Hepatocyte (in vitro differentiated cells): ENCODE measurements around the gene TLR3. TPM values are rescaled to one million over a fixed set of nuclear protein-coding genes. Genes with fewer than 3 reads are reported as not detected.

Experiments
- DNase-seq: peaks from one replicate; pipeline ENCODE4 v3.0.0-alpha.2; 2016; ENCODE audit warnings: low spot score
- H2AFZ ChIP-seq: fragments of 200-600 bp; sonication (generic); 2 replicates; pipeline ENCODE4 v1.6.0; 2016; ENCODE audit warnings: antibody characterized with exemption, mild to moderate bottlenecking
- H3K27ac ChIP-seq: fragments of 200-600 bp; sonication (generic); 2 replicates; pipeline ENCODE4 v1.5.1; 2016; ENCODE audit warnings: mild to moderate bottlenecking
- H3K27me3 ChIP-seq: fragments of 200-600 bp; sonication (generic); 2 replicates; pipeline ENCODE4 v1.6.1; 2016
- H3K36me3 ChIP-seq: fragments of 200-600 bp; sonication (generic); replicated peaks from 2 replicates; pipeline ENCODE4 v1.5.1; 2016; ENCODE audit warnings: low read depth; ENCODE audit not compliant: insufficient read depth
- H3K4me1 ChIP-seq: fragments of 200-600 bp; sonication (generic); 2 replicates; pipeline ENCODE4 v1.5.1; 2016; ENCODE audit warnings: mild to moderate bottlenecking, moderate library complexity; ENCODE audit not compliant: insufficient read depth
- H3K4me2 ChIP-seq: fragments of 200-600 bp; sonication (generic); 2 replicates; pipeline ENCODE4 v1.6.0; 2016
- H3K4me3 ChIP-seq: fragments of 200-600 bp; sonication (generic); 2 replicates; pipeline ENCODE4 v1.5.1; 2016; ENCODE audit warnings: mild to moderate bottlenecking
- H3K79me2 ChIP-seq: fragments of 200-600 bp; sonication (generic); 2 replicates; pipeline ENCODE4 v1.6.0; 2017; ENCODE audit warnings: mild to moderate bottlenecking
- H3K9me2 ChIP-seq: fragments of 200-600 bp; sonication (generic); replicated peaks from 2 replicates; pipeline ENCODE4 v1.6.0; 2017; ENCODE audit warnings: mild to moderate bottlenecking; ENCODE audit not compliant: insufficient read depth
- H3K9me3 ChIP-seq: fragments of 200-600 bp; sonication (generic); 2 replicates; pipeline ENCODE4 v1.5.1; 2016; ENCODE audit warnings: low read depth, mild to moderate bottlenecking
- H4K20me1 ChIP-seq: fragments of 200-600 bp; sonication (generic); 2 replicates; pipeline ENCODE4 v1.6.0; 2016; ENCODE audit warnings: mild to moderate bottlenecking; ENCODE audit not compliant: insufficient read depth, poor library complexity, severe bottlenecking
- CTCF ChIP-seq: fragments of 200-600 bp; sonication (generic); IDR thresholded peaks from 2 replicates; pipeline ENCODE4 v1.5.1; 2016; ENCODE audit warnings: antibody characterized with exemption, mild to moderate bottlenecking; ENCODE audit not compliant: poor library complexity
- EZH2 ChIP-seq: fragments of 200-600 bp; sonication (generic); IDR thresholded peaks from 2 replicates; pipeline ENCODE4 v1.6.1; 2016; ENCODE audit warnings: antibody characterized with exemption, mild to moderate bottlenecking, borderline replicate concordance
- EZH2phosphoT487 ChIP-seq: fragments of 200-600 bp; sonication (generic); IDR thresholded peaks from one replicate; pipeline ENCODE4 v1.6.1; 2018; ENCODE audit warnings: antibody characterized with exemption, mild to moderate bottlenecking, low read depth, moderate library complexity; ENCODE audit not compliant: unreplicated experiment, severe bottlenecking
- WGBS: methylation state at CpG from one replicate; pipeline ENCODE4 v1.1.6; 2016; ENCODE audit warnings: low lambda C conversion rate; ENCODE audit errors: missing lambda C conversion rate; 5-methylcytosine and 5-hydroxymethylcytosine counted together
- polyA plus RNA-seq: library from polyadenylated mRNA; unstranded; fragments of >200 nt; fragmentation: Nextera tagmentation; extraction: Ambion mirVana; gene quantifications from 2 replicates; pipeline ENCODE4 v1.2.1, GENCODE V29; 2016
- total RNA-seq: library from RNA; depleted of rRNA; stranded (reverse); fragments of >200 nt; gene quantifications from 2 replicates; pipeline ENCODE4 v1.2.3, GENCODE V29; 2014

Gene TLR3
- total and polyA plus RNA-seq, 2 experiments from 2014 or later = 1.6 to 7.3 TPM

- no peak for TF ChIP-seq EZH2phosphoT487
- TF ChIP-seq EZH2 = no peak
- no peak for TF ChIP-seq CTCF
- Histone ChIP-seq H3K36me3 (no peaks in the 10 kb centered on the region), H3K79me2 (no peaks in the 10 kb centered on the region), H3K4me3 (no peak overlapping the region), H2AFZ (no peak overlapping the region), H3K4me1 (peaks cover 14% of the 10 kb centered on the region), H3K9me3 (peaks cover 2% of the 10 kb centered on the region), H3K27ac (peak overlapping the region; percentile 77), H3K27me3 (no peaks in the 10 kb centered on the region), H4K20me1 (no peaks in the 10 kb centered on the region), H3K9me2 (no peaks in the 10 kb centered on the region), H3K4me2 (peak overlapping the region; percentile 58)
- WGBS = 19% methylated on average over 11 of the region's 11 CpGs
- DNase-seq = peak; percentile 62
These were observed 39.2 kb upstream of the TLR3 start for GRCh38 chr4:186029571-186030398.

- Histone ChIP-seq H3K4me2 (peak overlapping the region; percentile 58), H3K9me3 (peaks cover 4% of the 10 kb centered on the region), H2AFZ (no peak overlapping the region), H3K4me1 (peaks cover 14% of the 10 kb centered on the region), H3K27ac (peak overlapping the region; percentile 77), H3K36me3 (no peaks in the 10 kb centered on the region), H3K9me2 (no peaks in the 10 kb centered on the region), H3K4me3 (no peak overlapping the region), H3K27me3 (no peaks in the 10 kb centered on the region), H3K79me2 (no peaks in the 10 kb centered on the region), H4K20me1 (no peaks in the 10 kb centered on the region)
- DNase-seq = no peak
- whole genome bisulfite sequencing = 57% methylated on average over 4 of the region's 4 CpGs
- TF ChIP-seq EZH2 = no peak
- no peak for TF ChIP-seq EZH2phosphoT487
- no peak for TF ChIP-seq CTCF
These were observed 38.6 kb upstream of the TLR3 start for GRCh38 chr4:186030399-186030775.

GRCh38 chr4:186030795-186031194 lies 38.2 kb upstream of the TLR3 start:
- no peak for DNase-seq
- no peaks in the 10 kb centered on the region for H4K20me1 ChIP-seq
- H3K36me3 ChIP-seq = no peaks in the 10 kb centered on the region
- no peaks in the 10 kb centered on the region for H3K9me2 ChIP-seq
- H3K4me2 ChIP-seq = peak overlapping the region; percentile 58
- H3K4me3 ChIP-seq = no peak overlapping the region
- H3K4me1 ChIP-seq = peaks cover 14% of the 10 kb centered on the region
- H3K79me2 ChIP-seq = no peaks in the 10 kb centered on the region
- no peaks in the 10 kb centered on the region for H3K27me3 ChIP-seq
- no peak overlapping the region for H2AFZ ChIP-seq
- peak overlapping the region; percentile 77 for H3K27ac ChIP-seq
- TF ChIP-seq EZH2 = no peak
- TF ChIP-seq EZH2phosphoT487 = no peak
- TF ChIP-seq CTCF = no peak
- 45% methylated on average over 3 of the region's 3 CpGs for WGBS
- peaks cover 4% of the 10 kb centered on the region for H3K9me3 ChIP-seq
